HG03521 (cell line): ENCODE measurements around the gene DKKL1.

ENCODE experiments used
- ATAC-seq: cut with Tn5 transposase; IDR thresholded peaks from one replicate; pipeline ENCODE4 v1.9.1; 2021; ENCODE audit warnings: mild to moderate bottlenecking, moderate library complexity; ENCODE audit not compliant: unreplicated experiment

The DKKL1 gene

DNA sequence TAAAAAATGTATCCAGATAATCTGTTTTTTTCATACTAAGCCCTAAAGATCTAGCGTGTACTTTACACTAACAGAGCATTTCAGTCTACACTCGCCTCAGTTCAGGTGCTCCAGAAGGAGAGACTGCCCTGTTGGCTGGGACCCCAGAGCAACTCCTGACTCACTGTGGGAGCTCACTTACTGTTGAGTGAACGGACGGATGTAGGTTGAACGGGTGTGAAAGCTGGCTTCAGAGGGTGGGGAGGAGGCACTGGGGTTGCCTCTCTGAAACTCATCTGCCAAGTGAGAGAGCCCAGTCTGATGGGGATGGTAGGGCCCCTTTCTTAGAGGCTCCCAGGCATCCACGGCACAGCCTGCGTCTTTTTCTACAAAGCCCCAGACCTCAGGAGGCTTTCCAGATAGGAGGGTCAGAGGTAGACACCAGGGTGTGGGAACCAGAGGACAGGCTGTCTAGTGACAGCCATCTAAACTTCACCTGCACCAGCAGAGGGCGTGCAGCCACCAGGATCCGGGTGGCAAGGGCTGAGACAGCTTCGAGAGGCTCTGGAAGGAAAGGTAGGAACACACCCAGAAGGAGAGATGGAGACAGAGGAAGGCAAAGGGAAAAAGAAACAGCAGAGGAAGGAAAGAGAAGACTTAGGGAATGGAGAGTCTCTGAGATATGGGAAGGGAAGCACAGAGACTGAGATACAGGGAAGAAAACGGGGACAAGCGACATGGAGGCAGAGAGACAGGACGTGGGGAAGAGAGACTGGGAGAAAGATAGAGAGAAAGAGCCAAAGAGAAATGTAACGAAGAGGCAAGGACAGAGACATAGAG, 28.1 kb downstream of the DKKL1 start:
- no peak for ATAC-seq

DNA sequence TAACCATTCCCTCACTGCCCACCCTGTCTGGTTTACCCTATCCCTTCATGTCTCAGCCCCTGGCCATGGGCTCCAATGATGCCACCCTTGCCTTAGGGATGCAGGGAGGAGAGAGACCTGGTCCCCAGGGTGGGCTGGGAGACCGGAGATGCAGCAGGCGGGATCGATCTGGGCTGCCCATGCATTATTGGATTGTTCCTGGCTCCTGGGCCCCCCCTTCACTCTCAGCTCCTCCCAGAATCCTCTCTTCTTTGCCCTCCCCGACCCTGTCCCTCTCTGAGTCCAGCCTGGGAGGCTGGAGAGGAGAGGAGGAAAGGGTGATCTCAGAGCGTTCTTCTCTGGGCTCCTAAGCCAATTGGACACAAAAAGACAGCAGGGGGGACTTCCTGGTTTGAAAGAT, 30.2 kb downstream of the DKKL1 start:
- no peak for ATAC-seq

DNA sequence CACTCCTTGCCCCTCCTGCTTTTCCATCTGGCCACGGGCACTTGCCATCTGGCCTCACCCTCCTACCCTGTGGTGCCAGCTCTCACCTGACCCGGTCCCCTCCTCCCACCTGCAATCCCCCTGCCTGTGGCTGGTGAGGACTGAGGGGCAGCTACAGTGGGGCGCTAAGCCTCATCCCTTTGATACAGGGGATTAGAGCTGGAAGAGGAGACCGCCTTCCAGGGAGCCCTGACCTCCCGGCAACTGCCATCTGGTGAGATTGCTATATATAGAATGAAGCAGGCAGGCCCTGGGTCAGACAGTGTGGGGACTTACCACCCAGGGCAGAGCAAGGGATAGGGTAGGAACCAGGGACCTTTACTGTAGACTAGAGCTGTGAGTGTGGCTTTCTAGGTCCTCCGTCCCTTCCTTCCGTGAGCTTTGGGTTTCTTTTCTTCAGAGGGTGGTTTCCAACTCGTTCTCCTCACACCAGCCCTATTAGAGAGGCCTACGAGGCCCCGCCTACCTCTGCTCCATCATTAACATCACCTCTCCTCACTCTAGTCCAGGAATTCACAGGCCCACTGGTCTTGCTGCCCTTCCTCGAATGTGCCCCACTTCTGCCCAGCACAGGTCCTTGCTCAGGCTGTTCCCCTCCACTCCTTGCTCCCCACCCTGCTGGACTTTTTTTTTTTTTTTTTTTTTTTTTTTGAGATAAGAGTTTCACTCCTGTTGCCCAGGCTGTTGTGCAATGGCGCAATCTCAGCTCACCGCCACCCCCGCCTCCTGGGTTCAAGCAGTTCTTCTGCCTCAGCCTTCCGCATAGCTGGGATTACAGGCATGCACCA, 32.1 kb downstream of the DKKL1 start:
- no peak for ATAC-seq

DNA sequence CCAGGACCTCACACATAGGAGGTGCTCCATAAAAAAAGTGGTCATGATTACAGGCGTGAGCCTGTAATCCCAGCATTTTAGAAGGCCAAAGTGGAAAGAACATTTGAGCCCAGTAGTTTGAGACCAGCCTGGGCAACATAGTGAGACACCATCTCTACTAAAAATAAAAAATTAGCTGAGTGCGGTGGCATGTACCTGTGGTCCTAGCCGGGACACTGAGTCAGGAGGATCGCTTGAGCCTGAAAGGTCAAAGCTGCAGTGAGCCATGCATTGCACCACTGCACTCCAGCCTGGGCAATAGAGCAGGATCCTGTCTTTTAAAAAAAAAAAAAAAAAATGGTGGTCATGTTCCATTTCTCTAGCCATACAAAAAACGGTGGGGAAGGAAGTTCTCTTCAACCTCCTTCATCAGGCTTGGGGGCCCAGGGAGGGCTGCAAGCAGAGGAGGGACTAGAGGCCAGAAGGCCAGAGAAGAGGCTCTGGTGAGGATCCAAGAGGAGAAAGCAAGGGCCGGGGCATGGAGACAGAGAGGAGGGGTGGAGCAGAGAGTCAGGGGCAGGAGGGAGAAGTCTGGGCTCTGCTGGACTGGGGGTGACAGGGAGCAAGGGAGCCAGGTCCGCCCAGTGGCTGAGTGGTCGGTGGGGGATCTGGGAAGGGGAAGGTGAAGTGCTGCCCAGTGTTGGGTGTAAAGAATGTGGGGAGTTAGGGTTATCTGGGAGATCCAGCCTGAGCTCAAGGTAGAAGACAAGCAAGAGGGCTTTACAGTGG, 33.2 kb downstream of the DKKL1 start:
- no peak for ATAC-seq

DNA sequence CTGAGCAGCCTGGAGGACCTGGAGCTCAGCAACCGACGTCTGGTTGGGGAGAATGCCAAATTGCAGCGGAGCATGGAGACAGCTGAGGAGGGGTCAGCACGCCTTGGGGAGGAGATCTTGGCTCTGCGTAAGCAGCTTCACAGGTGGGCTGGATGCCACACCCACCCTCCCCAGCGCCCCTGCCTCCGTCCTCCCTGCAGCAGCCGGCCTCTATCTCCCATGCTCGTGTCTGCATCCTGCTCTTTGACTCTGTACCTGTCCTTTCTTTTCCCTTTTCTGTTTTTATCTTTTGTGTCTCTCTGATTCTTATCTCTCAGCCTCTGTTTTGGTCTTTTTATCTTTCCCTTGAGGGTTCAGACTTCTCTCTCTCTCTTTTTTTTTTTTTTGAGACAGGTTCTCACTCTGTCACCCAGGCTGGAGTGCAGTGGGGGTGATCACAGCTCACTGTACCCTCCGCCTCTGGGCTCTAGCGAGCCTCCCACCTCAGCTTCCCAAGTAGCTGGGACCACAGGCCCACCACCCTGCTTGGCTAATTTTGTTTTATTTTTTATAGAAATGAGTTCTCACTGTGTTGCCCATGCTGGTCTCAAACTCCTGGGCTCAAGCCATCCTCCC, 34.4 kb downstream of the DKKL1 start:
- ATAC-seq = no peak

DNA sequence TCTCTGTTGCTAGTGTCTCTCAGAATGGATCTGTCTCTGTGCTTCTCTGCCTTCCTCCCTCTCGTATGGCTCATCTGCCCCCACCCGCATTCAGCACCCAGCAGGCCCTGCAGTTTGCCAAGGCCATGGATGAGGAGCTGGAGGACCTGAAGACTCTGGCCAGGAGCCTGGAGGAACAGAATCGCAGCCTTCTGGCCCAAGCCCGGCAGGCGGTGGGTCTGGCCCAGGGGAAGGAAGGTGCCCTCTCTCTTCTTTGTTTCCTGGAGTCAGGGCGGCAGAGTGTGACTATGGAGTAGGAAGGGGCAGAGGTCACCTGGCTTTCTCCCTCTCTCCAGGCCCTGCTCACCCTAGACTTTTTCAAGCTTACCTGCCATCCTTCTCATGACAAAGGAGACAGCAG, 35.3 kb downstream of the DKKL1 start:
- no peak for ATAC-seq

DNA sequence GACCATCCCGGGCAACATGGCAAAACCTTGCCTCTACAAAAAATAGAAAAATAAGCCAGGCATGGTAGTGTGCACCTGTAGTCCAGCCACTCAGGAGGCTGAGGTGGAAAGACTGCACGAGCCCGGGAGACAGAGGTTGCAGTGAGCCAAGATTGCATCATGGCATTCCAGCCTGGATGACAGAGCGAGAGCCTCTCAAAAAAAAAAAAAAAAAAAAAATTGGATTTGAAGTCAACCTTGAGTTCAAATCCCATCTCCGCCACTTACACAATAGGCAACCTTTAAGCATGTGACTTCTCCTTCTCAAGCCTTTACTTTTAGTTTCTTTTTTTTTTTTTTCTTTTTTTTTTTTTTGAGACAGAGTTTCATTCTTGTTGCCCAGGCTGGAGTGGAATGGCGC, 36.4 kb downstream of the DKKL1 start:
- ATAC-seq = no peak

DNA sequence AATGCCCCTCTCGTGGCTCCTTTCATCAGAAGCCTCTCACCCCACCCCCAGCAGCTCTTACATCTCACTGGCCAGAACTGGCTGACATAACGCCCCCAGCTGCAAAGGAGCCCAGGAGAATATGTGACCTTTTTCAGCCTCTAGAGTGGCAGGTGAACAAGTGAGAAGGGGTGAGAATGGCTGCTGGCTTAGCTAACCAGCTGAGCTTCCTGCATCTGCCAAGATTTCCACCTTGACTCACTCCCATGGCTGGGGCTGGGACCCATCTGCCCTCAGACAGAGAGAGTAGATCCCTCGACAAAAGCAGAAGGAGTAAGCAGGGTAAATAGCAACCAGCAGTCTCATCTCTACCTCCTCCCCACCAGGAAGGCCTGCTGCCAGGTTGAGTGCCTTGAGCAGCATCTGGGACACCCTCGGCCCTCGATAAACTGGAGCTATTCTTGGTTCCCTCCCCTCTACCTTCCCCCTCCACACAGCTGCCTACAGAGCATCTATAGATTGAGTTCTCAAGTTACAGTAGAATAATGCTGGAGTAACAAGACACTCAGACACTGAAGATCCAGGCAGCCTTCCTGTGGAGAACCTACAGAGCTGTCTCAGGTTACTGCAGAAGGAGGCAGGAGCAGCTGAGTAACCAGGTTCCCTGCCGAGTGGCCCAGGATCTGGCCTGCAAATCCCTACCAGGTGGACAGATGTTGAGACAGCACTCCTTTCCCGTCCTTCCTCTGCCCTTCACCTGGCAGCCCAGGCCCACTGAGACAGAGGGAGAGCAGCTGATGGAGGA, 39.9 kb downstream of the DKKL1 start:
- no peak for ATAC-seq

DNA sequence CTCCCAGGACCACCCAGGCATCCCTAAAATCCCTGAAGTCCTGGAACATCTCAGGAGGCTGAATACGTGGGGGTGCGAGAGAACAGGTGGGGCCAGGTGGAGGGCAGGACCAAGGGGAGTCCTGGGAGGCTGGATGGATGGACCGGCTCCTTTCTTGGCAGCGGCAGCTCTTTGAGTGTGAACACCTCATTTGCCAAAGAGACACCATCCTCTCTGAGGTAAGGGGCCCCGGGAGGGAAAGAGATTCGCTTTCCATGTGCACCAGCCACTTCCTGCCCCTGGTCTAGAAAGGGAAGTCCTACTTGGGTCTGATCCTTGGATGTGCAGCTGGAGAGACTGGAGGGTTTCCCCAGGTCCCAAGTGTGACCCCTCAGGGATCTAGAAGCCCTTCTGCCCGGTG, 43.4 kb downstream of the DKKL1 start:
- ATAC-seq = no peak

DNA sequence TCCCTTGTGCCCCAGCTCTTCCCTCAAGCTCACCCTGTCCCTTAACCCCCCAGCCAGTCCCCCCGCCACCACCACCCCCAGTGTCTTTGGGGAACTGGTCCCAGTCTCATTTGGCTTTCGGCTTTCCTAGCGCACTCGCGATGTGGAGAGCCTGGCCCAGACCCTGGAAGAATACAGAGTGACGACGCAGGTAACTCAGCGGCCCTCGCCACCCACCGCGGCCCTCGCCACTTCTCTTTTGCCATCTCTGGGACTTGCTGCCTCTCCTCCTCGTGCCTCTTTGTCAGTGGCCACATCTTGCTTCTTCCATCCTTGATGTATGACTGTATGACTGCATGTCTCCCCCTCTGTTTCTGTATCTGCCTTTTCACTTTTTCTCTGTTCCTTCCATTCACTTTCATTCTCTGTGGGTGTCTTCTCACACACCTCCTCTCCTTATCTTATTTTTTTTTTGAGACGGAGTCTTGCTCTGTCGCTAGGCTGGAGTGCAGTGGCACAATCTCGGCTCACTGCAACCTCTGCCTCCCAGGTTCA, 43.9 kb downstream of the DKKL1 start:
- no peak for ATAC-seq

DNA sequence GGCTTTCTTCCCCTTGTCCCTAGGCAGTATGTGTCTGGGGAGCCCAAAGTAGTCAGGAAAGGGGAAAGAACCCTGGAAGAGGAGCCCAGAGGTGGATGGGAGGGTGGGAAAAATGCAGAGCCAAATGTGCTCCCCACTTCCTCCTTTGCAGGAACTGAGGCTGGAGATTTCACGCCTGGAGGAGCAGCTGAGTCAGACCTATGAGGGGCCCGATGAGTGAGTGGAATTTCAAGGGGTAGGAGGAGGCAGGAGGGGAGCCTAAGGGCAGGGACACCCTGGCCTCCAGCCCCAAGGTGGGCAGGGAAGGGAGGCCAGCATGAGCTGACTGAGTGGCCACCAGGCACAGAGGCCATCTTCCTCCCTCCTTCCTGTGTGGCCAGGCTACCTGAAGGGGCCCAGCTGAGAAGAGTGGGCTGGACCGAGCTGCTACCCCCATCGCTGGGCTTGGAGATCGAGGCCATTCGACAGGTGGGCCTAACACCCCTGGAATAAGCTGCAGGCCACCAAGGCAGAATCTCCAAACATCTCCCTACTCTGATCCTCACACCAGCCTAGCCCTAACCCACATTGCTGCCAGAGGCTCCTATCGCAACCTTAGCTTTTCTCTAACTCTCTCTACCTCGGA, 45.3 kb downstream of the DKKL1 start:
- ATAC-seq = no peak

DNA sequence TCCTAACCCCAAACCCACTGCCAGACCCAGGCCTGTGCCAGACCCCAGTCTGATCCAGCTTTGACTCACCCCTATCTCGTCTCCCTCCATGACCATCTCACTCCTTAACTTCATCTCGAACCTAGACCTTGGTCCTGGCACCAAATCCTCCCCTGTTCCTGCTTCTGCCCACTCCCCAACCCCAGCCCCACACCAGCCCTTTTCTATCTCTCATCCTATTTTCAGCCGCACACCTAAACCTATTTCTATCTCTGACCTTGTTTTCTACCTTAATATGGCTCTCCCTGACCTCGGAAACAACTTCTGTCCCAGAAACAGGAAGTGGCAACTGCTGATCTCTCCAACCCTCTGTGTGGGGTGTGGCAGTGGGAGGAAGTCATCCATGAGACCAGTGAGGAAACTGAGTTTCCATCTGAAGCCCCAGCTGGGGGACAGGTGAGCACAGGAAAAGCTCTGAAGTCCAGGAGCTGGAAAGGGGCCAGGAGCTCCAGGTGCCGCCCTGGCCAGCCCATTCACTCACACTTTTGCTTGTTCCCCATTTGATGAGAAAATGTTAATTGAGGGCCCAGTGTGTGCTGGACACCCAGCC, 45.9 kb downstream of the DKKL1 start:
- no peak for ATAC-seq

DNA sequence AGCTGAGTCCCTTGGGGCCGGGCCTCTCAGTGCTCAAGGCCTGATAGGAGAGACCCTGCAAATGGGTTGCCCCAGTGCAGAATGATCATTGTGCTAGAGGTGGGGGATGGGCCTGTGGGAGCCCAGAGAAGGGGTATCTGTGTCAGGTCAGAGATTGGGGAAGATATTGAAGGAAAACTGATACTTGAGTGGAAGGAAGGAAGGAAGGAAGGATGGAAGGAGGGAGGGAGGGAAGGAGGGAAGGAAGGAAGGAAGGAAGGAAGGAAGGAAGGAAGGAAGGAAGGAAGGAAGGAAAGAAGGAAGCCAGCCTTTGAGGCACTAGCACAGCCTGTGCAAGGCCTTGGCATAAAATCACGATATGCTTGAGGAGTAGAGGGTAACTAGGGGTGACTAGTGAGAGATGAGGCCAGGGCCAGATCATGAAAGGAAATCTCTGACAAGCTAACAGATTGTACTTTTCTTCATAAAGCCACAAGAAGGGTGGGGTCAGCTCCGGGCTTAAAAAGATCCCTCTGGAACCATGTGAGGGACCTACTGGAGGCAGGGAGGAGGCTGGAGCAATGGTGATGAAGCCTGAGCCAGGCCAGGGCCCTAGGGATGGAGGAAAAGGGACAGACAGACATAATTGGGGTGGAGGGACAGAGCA, 48.1 kb downstream of the DKKL1 start:
- no peak for ATAC-seq

DNA sequence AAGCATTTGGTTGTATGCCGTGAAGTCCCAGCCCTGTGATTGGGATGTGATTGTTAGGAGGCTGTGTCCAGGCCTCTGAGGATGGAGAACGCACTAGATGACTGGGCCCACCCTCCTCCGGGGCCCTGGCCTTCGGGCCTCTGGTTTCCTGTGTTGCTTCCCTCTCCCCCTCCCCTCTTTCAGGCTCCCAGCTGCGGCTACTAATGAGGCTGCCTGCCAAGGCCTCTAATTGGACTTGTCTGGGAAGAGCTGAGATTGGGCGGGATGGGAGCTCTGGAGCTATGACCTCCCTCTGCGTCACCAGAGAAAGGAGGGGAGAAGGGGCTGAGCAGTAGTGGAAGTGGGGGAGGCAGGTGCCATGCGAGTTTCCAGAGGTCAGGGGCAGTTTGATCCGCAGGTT, 49.7 kb downstream of the DKKL1 start:
- no peak for ATAC-seq

DNA sequence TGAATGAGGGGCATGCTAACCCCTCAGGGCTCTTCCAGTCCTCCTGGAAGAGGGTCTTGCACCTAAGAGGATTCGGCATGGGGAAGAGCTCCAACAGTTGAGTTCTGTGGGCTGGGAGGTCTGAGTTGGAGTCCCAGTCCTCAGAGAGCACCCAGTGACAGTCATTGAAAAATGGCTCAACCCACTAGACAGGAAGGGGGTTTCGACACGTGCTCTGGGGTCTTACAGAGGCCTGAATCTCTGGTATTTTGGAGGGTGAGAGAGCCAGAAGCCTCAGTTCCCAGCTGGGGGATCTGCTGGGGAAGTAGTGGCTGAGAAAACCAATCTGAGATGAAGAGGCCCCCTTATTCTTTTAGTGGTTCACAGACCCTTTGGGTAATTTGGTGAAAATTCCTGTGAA, 50.6 kb downstream of the DKKL1 start:
- ATAC-seq = no peak

DNA sequence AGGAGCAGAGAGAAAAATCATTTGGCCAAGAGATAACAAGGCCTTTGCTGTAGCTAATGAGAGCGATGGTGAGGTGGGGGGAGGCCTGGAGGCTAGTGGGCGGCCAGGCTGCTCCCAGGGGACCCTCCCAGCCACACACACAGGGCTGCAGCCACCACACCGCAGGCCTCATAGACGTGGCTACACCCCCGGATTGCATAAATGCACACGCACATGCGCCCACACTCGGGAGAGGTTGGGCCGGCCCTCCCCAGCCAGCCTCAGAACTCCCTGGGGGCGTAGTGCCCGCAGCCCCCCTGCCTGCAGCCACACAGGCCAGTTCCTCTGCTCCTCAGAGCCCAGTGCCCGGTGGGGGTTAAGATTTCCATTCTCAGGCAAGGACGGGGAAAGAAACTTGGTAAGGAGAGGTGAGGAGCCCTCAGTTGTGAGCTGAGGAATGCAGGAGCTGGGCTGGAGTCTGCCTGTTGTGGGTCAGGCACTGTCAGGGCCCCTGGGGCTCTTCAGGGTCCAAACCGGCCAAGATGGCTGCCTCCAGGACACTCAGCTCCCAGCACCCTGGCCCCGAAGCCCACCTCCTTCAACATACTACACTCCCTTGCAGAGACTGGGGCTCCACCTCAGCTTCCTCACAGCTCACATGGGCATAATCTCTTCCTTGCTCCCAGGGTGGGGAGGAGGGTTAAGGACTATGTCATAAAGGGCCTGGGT, 51.6 kb downstream of the DKKL1 start:
- ATAC-seq = no peak

DNA sequence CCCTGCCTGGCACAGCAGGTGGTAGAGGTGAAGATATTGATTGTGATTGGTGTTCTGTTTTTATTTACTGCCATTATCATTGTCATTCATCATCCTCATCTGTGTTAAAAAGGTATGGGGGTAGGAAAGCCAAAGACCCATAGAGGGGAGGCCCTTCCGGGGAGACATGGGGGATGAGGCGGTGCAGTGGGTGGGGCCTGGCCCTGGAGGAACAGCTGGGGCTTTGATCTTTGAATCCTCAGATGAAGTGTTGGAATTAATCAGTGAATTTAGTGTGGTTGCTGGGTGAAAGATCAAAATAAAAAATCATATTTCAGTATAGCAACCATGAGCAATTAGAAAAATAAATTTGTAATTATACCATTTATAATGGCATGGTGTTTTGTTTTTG, 52.1 kb downstream of the DKKL1 start:
- no peak for ATAC-seq

DNA sequence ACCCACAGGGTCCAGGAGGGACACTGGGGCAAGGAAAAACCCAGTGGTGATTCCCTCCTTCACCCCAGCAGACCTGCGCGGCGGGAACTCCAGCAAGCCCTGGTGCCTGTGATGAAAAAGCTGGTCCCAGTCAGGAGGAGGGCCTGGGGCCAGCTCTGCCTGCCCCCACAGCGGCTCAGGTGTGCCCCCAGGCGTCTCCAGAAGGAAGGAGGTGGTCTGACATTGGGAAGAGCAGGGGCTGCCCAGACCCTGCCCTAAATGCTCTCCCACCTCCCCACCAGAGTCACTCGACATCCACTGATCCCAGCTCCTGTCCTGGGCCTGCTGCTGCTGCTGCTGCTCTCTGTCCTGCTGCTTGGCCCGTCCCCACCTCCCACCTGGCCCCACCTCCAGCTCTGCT, 53.4 kb downstream of the DKKL1 start:
- no peak for ATAC-seq
